Stimulated activated naive B cell treated with anti-CD40 and anti-IgM and Interleukin-4, amounts not matched to agents 10 μg/mL and 1 μg/mL and 100 μg/mL, for 72 hours (primary cell): ENCODE data around the gene PNPLA3.
A peak's percentile ranks its signal among the peaks of the same experiment; 100 is the strongest.

Source experiments
- ATAC-seq, 2 donors: fragments of 150-1000 bp; cut with Tn5 transposase; replicated peaks; 2 replicates each; pipeline ENCODE4 v1.10.0; 2021; ENCODE audit warnings: moderate library complexity in 1 of 2
- DNase-seq: peaks from one replicate; pipeline ENCODE4 v3.0.0; 2021
- H3K27ac Mint-ChIP-seq: one replicate; pipeline ENCODE4 v1.8.0; 2022; ENCODE audit warnings: mild to moderate bottlenecking, mixed read lengths
- H3K27me3 Mint-ChIP-seq, 2 donors: one replicate each; pipeline ENCODE4 v1.8.0; 2022; ENCODE audit warnings: mixed read lengths in 2 of 2
- H3K36me3 Mint-ChIP-seq, 2 donors: one replicate each; pipeline ENCODE4 v1.8.0; 2022; ENCODE audit warnings: mixed read lengths in 2 of 2, mild to moderate bottlenecking in 1 of 2
- H3K4me1 Mint-ChIP-seq, 2 donors: one replicate each; pipeline ENCODE4 v1.8.0; 2022; ENCODE audit warnings: mixed read lengths in 2 of 2, mild to moderate bottlenecking in 1 of 2
- H3K4me3 Mint-ChIP-seq, 2 donors: one replicate each; pipeline ENCODE4 v1.8.0; 2022; ENCODE audit warnings: mild to moderate bottlenecking in 2 of 2, mixed read lengths in 2 of 2, moderate library complexity in 1 of 2
- H3K9me3 Mint-ChIP-seq, 2 donors: one replicate each; pipeline ENCODE4 v1.8.0; 2022; ENCODE audit warnings: mixed read lengths in 2 of 2, mild to moderate bottlenecking in 1 of 2

Gene PNPLA3

DNA sequence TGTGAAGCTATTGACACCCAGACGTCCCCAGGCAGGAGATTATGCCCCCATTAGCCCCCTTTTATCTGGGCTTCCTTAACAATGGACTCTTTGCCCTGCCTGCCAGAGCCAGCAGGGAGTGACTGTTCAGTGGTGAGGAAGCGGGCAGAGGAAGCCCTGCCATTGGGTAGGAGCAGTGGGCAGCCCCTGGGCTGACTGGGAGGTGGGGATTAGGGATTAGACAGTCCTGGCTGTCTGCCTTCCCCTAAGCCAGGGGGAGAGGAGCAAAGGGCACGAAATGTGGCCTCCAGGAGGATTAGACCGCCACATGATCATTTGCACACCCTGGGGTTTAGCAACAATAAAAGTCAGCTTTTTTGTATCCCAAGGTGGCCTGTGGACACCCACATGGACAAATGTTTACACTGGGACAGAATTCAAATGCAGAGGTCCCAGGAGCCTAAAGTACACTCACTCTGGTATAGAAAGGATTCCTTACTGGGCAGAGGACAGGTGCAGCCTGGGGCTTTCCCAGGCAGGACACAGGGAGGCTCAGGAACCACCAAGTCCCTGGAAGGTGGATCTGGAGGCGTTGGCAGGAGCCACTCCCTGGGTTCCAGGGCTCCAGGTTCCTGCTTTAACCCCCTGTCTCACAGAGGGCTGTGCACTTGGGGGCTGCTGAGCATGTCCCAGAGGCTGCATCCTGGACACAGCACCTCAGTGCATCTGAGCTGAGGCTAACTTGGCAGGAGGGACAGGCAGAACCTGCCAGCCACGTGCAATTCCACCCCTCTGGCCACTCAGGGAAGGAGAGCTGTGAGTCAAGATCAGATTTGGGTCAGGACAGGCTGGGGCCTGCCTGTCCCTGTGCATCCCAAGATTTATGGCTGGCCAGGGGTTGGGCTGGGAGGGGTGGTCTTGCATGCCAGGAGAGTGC, 2.1 kb downstream of the PNPLA3 start:
- H3K9me3 Mint-ChIP-seq: no peaks in the 10 kb centered on the region
- H3K27me3 Mint-ChIP-seq: peaks cover 42 to 58% of the 10 kb centered on the region in 2 donors
- no peak for DNase-seq
- H3K27ac Mint-ChIP-seq: no peak overlapping the region
- H3K36me3 Mint-ChIP-seq: peaks cover 0 to 2% of the 10 kb centered on the region in 2 donors
- no peak for ATAC-seq
- H3K4me3 Mint-ChIP-seq: peak overlapping the region in 1 of 2 donors; percentile 65
- H3K4me1 Mint-ChIP-seq: peaks cover 6 to 18% of the 10 kb centered on the region in 2 donors

DNA sequence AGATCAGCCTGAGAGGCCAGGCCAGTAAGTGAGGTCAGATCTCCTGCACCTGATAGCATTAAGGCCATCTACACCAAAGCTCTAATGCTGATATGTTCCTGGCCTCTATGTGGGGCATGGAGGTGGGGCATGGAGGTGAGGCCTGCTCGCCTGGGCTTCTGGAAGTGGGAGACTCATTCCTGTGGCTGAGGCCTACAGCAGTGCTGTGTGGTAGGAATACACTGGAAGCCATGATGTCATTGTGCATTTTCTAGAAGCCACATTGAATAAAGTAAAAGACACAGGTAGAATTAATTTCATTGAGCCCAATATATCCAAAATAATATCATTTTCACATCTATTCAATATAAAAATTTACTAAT, 2.7 kb downstream of the PNPLA3 start:
- Mint-ChIP-seq H3K4me3 (no peak overlapping the region), H3K36me3 (peaks cover 0 to 2% of the 10 kb centered on the region in 2 donors), H3K27ac (no peak overlapping the region), H3K4me1 (peaks cover 6 to 18% of the 10 kb centered on the region in 2 donors), H3K9me3 (no peaks in the 10 kb centered on the region), H3K27me3 (peaks cover 37 to 53% of the 10 kb centered on the region in 2 donors)
- DNase-seq (no peak), ATAC-seq (no peak)

DNA sequence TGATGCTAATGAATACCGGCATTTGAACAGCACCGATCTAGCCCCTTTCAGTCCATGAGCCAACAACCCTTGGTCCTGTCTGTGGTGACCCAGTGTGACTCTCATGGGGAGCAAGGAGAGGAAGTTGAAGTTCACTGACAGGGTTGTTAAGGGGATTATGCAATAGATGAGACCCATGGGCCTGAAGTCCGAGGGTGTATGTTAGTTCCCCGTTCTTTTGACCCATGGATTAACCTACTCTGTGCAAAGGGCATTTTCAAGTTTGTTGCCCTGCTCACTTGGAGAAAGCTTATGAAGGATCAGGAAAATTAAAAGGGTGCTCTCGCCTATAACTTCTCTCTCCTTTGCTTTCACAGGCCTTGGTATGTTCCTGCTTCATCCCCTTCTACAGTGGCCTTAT, 4.9 kb downstream of the PNPLA3 start:
- H3K36me3 Mint-ChIP-seq: peaks cover 0 to 2% of the 10 kb centered on the region in 2 donors
- H3K4me3 Mint-ChIP-seq: no peak overlapping the region
- no peak for DNase-seq
- H3K4me1 Mint-ChIP-seq: peaks cover 2 to 10% of the 10 kb centered on the region in 2 donors
- no peak for ATAC-seq
- H3K27me3 Mint-ChIP-seq: peaks cover 23 to 45% of the 10 kb centered on the region in 2 donors
- H3K9me3 Mint-ChIP-seq: no peaks in the 10 kb centered on the region
- no peak overlapping the region for H3K27ac Mint-ChIP-seq

DNA sequence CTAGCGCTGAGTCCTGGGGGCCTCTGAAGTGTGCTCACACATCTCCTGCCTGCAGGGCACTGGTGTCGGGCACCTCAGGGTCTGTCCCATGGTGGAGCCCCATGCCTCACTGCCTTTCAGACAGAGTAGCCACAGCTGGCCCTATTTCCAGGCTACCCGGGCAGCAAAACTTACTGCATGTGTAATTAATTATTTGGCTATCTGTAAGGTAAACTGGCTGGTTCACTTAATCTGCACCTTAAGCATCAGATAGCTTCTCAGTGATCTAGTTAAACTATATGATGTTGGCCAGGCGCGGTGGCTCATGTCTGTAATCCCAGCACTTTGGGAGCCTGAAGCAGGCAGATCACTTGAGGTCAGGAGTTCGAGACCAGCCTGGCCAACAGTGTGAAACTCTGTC, 5.3 kb downstream of the PNPLA3 start:
- H3K4me1 Mint-ChIP-seq: peaks cover under 1 to 7% of the 10 kb centered on the region in 2 donors
- ATAC-seq: no peak
- H3K4me3 Mint-ChIP-seq: no peak overlapping the region
- H3K27ac Mint-ChIP-seq: no peak overlapping the region
- no peaks in the 10 kb centered on the region for H3K9me3 Mint-ChIP-seq
- DNase-seq: no peak
- peaks cover 25 to 47% of the 10 kb centered on the region in 2 donors for H3K27me3 Mint-ChIP-seq
- peaks cover 0 to under 1% of the 10 kb centered on the region in 2 donors for H3K36me3 Mint-ChIP-seq

DNA sequence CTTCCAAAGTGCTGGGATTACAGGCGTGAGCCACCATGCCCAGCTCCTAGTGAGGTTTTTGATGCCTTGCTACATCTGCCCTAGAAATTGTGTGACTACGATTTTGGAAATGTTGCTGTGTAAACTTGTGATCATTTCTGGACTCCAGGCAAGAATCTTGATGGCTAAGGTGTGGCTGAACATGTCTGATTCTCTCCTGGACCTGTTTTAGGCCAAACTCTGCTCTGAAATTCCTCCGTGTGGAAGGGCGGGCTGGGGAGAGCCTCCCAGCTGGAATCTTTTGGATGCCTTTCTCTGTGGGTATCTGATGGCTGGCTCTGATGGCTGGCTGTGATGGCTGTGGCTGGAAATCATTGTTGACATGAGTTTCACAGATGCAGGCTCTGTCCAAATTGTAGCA, 8.2 kb downstream of the PNPLA3 start:
- H3K27me3 Mint-ChIP-seq: peaks cover 25 to 45% of the 10 kb centered on the region in 2 donors
- no peak for DNase-seq
- no peaks in the 10 kb centered on the region for H3K9me3 Mint-ChIP-seq
- ATAC-seq: no peak
- H3K4me3 Mint-ChIP-seq: no peak overlapping the region
- H3K27ac Mint-ChIP-seq: no peak overlapping the region
- no peaks in the 10 kb centered on the region for H3K4me1 Mint-ChIP-seq
- no peaks in the 10 kb centered on the region for H3K36me3 Mint-ChIP-seq

DNA sequence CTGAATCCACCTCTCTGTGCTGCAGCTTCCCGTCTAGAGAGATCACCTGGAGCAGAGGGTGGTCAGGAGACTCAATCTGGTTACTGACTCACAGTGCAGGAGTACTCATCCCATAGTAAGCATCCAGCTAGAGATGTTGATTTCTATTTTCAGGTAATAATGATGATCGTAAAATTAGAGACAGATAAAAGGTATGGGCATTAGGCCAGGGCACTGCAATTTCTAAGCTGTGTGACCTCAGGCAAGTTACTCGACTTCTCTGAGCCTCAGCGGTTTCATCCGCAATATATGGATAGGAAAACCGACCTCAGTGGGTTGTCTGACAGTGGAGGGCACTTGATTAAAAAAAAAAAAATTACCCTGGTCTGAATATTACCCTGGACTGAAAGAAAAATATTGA, 17.8 kb downstream of the PNPLA3 start:
- Mint-ChIP-seq H3K27me3 (peaks cover 42 to 66% of the 10 kb centered on the region in 2 donors), H3K36me3 (no peaks in the 10 kb centered on the region), H3K9me3 (peaks cover 4 to 9% of the 10 kb centered on the region in 2 donors), H3K4me1 (peaks cover 4 to 11% of the 10 kb centered on the region in 2 donors), H3K4me3 (no peak overlapping the region), H3K27ac (no peak overlapping the region)
- ATAC-seq: no peak
- no peak for DNase-seq

DNA sequence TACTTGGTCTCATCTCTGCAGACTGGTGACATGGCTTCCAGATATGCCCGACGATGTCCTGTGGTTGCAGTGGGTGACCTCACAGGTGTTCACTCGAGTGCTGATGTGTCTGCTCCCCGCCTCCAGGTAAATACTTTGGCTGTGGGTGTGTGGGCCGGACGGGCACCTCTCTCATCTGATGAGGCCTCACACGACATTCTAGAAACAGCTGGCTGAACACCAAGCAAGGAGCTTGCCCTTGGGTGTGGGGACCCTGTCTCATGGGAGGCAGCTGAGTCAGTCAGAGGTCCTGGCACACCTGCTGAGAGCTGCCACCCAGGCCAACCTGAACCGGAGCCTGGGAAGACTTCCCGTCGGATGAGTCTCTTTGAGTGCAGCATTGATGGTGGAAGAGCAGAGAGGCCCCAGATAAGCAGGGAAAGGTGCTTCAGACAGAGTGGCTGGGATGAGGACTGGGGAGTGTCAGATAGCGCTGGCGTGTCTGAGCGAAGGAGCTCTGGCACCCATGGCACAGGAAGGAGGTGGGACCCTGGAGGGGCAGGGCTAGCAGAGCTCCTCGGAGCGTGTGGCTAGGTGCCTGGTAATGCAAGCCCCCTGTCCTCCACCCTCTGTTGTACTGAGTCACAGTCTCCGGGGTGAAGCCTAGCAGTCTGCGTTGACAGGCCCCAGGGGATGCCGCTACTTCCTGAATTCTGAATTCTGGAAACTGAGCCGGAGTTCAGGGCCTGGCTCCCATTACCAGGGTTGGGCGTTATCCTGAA, 21.2 kb downstream of the PNPLA3 start:
- no peak for DNase-seq
- no peak overlapping the region for H3K4me3 Mint-ChIP-seq
- peaks cover 32 to 42% of the 10 kb centered on the region in 2 donors for H3K27me3 Mint-ChIP-seq
- H3K4me1 Mint-ChIP-seq: peaks cover 4 to 11% of the 10 kb centered on the region in 2 donors
- no peaks in the 10 kb centered on the region for H3K36me3 Mint-ChIP-seq
- H3K9me3 Mint-ChIP-seq: peaks cover 4 to 9% of the 10 kb centered on the region in 2 donors
- H3K27ac Mint-ChIP-seq: no peak overlapping the region
- ATAC-seq: no peak

DNA sequence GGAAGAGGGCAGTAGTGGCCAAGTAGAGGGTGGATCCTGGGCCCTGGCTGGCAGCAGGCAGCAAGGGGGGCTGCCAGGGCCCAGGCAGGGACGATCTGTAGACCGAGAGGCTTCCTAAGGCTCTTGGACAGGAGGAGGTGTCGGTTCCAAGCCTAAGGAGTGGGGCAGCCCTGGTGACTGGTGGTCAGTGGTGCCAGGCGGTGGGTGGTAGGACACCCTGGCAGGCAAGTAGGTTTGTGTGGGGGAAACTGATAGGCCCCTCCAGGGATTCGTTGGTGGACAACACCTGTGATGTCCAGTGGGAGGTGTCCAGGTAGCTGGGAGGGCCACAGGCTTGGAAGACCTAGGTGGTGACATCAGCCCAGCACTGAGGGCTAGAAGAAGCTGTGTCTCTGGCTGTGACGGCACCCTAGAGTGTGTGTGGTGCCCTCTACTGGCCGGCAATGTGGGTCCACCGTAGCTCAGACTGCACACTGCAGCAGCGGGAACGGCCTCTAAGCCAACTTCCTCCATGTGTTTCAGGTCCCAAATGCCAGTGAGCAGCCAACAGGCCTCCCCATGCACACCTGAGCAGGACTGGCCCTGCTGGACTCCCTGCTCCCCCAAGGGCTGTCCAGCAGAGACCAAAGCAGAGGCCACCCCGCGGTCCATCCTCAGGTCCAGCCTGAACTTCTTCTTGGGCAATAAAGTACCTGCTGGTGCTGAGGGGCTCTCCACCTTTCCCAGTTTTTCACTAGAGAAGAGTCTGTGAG, 22.2 kb downstream of the PNPLA3 start:
- Mint-ChIP-seq H3K36me3 (no peaks in the 10 kb centered on the region), H3K4me1 (peaks cover 4 to 11% of the 10 kb centered on the region in 2 donors), H3K27ac (no peak overlapping the region), H3K27me3 (peaks cover 32 to 38% of the 10 kb centered on the region in 2 donors), H3K4me3 (no peak overlapping the region), H3K9me3 (peaks cover 4 to 9% of the 10 kb centered on the region in 2 donors)
- DNase-seq (peak; percentile 56), ATAC-seq (peak; percentile 98 to 100)

DNA sequence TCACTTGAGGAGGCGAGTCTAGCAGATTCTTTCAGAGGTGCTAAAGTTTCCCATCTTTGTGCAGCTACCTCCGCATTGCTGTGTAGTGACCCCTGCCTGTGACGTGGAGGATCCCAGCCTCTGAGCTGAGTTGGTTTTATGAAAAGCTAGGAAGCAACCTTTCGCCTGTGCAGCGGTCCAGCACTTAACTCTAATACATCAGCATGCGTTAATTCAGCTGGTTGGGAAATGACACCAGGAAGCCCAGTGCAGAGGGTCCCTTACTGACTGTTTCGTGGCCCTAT, 22.7 kb downstream of the PNPLA3 start:
- Mint-ChIP-seq H3K4me1 (peaks cover 4 to 11% of the 10 kb centered on the region in 2 donors), H3K9me3 (peaks cover 4 to 9% of the 10 kb centered on the region in 2 donors), H3K27me3 (peaks cover 32 to 38% of the 10 kb centered on the region in 2 donors), H3K27ac (no peak overlapping the region), H3K4me3 (no peak overlapping the region), H3K36me3 (no peaks in the 10 kb centered on the region)
- DNase-seq (no peak), ATAC-seq (peak; percentile 26 to 54)

DNA sequence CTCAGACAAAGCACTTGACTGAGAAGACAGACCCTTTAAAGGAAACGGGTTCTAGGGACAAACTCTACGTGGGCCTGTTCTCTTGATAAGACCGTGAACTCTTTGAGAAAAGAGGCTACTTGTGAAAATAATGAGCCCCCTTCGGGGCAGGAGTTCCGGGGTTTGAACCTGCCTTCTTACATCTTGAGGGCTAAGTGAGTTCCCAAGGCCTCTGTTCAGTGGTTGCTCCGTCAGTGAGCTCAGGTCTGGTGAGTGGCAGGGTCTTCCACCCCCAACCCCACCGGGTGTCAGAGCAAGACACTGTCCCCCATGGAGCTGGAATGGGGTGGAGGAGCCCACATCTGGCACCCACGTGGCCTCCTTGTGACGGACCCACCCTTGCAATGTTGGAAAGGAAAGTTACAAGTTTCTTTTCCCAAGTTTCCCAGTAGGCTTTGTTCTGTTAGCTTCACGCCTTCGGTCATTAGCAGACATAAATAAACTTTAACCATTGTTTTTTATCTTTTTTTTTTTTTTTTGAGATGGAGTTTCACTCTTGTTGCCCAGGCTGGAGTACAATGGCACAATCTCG, 25.3 kb downstream of the PNPLA3 start:
- H3K9me3 Mint-ChIP-seq: no peaks in the 10 kb centered on the region
- H3K27me3 Mint-ChIP-seq: peaks cover 23 to 31% of the 10 kb centered on the region in 2 donors
- H3K27ac Mint-ChIP-seq: no peak overlapping the region
- no peaks in the 10 kb centered on the region for H3K36me3 Mint-ChIP-seq
- H3K4me3 Mint-ChIP-seq: no peak overlapping the region
- ATAC-seq: no peak
- no peak for DNase-seq
- peaks cover 4 to 13% of the 10 kb centered on the region in 2 donors for H3K4me1 Mint-ChIP-seq

DNA sequence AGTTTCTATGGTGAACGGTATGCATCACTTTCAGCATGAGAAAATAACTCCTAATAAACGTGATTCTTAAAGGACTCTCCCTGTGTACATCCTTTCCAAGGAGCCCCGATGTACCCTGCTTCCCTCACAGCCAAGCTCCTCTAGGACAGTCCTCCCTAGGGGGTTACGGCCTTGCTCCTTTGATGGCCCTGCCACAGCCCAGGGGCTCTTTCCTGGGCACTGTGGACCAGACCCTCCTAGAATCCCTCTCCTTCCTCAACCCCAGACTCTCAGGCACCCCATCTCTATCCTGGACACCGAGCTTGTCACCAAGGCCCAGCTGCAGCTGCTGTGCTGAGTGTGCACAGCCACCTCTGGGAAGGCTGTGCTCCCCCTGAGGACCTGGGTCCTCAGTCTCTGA, 27.8 kb downstream of the PNPLA3 start:
- Mint-ChIP-seq H3K4me1 (peaks cover 12 to 15% of the 10 kb centered on the region in 2 donors), H3K4me3 (no peak overlapping the region), H3K27me3 (peaks cover 7 to 12% of the 10 kb centered on the region in 2 donors), H3K27ac (no peak overlapping the region), H3K36me3 (peaks cover under 1 to 1% of the 10 kb centered on the region in 2 donors), H3K9me3 (no peaks in the 10 kb centered on the region)
- DNase-seq (no peak), ATAC-seq (no peak)

DNA sequence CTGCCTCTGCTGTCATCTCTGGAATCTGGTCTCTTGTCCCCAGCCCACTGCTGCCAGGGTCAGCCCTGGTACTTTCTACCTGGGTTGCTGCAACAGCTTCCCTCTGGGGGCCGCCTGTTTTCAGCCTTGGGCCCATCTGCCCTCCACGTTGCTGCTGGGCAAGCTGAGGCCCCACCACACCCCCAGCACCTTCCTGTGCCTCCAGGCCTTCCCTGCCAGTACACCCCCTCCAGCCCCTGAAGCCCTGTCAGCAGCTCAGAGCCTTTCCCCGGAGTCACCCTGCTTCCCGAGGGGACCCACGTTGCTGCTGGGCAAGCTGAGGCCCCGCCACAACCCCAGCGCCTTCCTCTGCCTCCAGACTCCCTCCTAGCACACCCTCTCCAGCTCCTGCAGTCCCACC, 28.4 kb downstream of the PNPLA3 start:
- no peak overlapping the region for H3K27ac Mint-ChIP-seq
- no peaks in the 10 kb centered on the region for H3K9me3 Mint-ChIP-seq
- H3K4me3 Mint-ChIP-seq: no peak overlapping the region
- H3K4me1 Mint-ChIP-seq: peaks cover 15 to 21% of the 10 kb centered on the region in 2 donors
- H3K36me3 Mint-ChIP-seq: peaks cover 2 to 3% of the 10 kb centered on the region in 2 donors
- peaks cover 4 to 12% of the 10 kb centered on the region in 2 donors for H3K27me3 Mint-ChIP-seq
- DNase-seq (no peak), ATAC-seq (no peak)

DNA sequence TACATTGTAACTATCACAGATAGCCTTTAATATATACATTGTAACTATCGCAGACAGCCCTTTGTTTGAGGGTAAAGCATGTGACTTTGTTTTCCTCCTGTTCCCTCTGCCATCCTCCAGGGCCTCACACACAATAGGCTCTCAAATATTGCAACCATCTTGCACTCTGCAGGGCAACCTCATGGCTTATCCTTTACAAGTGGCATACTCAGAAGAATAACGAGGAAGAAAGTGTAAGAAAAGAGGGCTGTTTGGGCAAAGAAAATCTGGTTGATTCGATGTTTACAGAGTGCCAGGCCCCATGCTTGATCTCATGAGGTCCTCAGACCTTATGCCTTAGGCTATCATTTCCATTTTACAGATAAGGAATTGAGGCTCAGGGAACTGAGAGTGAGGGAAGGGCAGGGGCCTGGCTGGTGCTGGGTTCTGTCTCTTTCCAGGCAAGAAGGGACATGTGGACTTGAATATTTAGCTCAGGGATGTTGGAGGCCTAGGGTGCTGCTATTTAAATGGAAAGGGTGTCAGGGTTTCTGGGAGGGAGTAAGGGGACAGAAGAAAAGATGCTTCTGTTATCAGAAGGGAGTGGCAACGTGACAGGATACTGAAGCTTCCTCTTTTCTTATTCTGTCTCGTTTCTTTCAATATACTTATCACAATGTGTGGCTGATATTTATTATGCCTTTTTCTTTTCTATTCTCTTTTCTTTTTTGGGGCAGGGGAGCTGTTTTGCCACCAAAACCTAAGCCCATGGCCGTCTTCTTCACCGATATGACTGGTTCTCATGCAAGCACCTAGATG, 30.6 kb downstream of the PNPLA3 start:
- Mint-ChIP-seq H3K27me3 (peaks cover 4 to 12% of the 10 kb centered on the region in 2 donors), H3K9me3 (no peaks in the 10 kb centered on the region), H3K36me3 (peaks cover 5 to 8% of the 10 kb centered on the region in 2 donors), H3K4me3 (peak overlapping the region; percentile 87 to 95), H3K27ac (peak overlapping the region; percentile 97), H3K4me1 (peaks cover 19 to 31% of the 10 kb centered on the region in 2 donors)
- ATAC-seq (no peak), DNase-seq (no peak)
